Measurements from ENCODE around the gene PODXL.

Gene PODXL

GRCh38 chr7:131586259-131586658 lies 29.8 kb upstream of the PODXL start:
- TF ChIP-seq, protein P1, sequence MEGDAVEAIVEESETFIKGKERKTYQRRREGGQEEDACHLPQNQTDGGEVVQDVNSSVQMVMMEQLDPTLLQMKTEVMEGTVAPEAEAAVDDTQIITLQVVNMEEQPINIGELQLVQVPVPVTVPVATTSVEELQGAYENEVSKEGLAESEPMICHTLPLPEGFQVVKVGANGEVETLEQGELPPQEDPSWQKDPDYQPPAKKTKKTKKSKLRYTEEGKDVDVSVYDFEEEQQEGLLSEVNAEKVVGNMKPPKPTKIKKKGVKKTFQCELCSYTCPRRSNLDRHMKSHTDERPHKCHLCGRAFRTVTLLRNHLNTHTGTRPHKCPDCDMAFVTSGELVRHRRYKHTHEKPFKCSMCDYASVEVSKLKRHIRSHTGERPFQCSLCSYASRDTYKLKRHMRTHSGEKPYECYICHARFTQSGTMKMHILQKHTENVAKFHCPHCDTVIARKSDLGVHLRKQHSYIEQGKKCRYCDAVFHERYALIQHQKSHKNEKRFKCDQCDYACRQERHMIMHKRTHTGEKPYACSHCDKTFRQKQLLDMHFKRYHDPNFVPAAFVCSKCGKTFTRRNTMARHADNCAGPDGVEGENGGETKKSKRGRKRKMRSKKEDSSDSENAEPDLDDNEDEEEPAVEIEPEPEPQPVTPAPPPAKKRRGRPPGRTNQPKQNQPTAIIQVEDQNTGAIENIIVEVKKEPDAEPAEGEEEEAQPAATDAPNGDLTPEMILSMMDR (IDR thresholded peaks at IDR 0.05; ENCODE audit: low read depth, low read length): no peak
- in situ Hi-C loops (cut with HindIII; ENCODE audit: low sequenced_read_pairs): no loop called here
- no peak for DNase-seq (ENCODE audit: low read depth, low spot score)
- H3K4me3 ChIP-seq (ENCODE audit: low read depth, low read length): no peak overlapping the region

- no peak for DNase-seq (ENCODE audit: low read depth, low spot score)
- H3K4me3 ChIP-seq (ENCODE audit: low read depth, low read length): no peak overlapping the region
- in situ Hi-C loops (cut with HindIII; ENCODE audit: low sequenced_read_pairs): no loop called here
- TF ChIP-seq, protein P1 (IDR thresholded peaks at IDR 0.05; ENCODE audit: low read depth, low read length): no peak
These were observed 27.0 kb upstream of the PODXL start for GRCh38 chr7:131583430-131583829.

DNA sequence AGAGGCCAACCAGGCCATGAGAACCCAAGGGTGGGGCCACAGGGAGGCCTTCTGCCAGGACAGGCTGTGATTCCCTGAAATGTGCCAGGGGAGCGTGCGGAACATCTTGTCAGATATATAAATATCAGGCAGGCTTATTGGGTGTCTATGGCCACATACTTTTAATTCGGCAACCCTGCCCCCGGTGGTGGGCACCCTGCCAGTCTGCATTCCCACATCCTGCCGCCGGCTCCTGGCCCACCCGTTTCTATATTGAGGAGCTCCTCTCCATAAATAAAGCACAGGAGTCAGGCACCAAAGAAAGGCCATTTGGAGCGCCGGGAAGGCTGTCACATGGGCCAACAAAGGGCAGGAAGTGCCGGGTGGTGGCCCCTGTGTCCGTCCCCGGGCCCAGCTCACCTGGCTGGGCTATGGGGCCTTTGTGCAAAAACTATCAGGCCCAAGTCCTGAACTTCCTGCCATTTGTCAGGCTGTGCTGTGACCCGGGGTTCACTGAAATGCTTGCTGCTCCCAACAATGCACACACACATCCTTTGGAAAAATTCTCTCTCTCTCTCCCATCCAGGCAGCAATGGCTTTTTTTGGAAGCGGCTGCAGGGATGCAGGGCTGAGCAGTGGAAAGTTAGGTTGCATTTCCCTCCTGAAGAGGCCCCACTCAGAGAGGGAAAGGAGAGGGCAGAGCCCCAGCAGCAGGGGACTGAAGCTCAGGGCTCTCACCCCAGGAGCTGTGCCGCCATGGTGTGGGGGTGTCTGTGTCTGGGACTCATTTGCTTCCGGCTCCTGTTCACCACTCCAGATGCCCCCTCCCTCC lies 25.0 kb upstream of the PODXL start:
- TF ChIP-seq, protein P1 (IDR thresholded peaks at IDR 0.05; ENCODE audit: low read depth, low read length): no peak
- in situ Hi-C loops (cut with HindIII; ENCODE audit: low sequenced_read_pairs): no loop called here
- no peak overlapping the region for H3K4me3 ChIP-seq (ENCODE audit: low read depth, low read length)
- DNase-seq (ENCODE audit: low read depth, low spot score): no peak

DNA sequence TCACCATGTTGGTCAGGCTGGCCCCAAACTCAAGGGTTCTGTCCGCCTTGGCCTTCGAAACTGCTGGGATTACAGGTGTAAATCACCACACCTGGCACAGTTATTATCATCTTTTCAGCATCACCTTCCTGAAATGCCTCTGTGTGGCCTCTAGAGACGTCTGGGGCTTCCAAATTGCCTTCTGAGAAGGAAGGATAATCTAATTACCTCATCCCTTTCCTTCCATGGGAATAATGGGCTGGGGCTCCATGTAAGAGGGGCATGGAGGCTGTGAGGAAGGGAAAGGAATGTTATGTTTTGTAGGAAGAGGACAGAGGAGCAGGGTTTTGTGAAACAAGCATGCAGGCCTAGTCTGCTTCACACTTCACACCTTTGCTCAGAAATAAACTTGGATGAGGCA lies 22.2 kb upstream of the PODXL start:
- DNase-seq (ENCODE audit: low read depth, low spot score): no peak
- in situ Hi-C loops (cut with HindIII; ENCODE audit: low sequenced_read_pairs): no loop called here
- H3K4me3 ChIP-seq (ENCODE audit: low read depth, low read length): no peak overlapping the region
- TF ChIP-seq, protein P1 (IDR thresholded peaks at IDR 0.05; ENCODE audit: low read depth, low read length): no peak

DNA sequence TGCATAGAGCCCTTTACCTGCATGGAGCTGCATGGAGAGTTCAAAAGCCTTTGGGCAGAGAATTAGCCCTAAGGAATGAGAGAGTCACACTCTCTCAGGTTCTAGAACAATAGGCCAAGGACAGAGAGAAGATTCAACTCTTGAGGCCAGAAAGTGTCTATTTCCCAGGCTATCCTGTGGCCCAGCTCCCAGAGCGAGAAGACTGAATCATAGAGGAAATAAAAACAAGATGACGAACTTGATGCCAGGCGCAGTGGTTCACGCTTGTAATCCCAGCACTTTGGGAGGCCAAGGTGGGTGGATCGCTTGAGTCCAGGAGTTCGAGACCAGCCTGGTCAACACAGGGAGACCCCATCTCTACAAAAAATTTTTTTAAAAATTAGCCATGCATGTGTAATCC lies 18.3 kb upstream of the PODXL start:
- TF ChIP-seq, protein P1 (IDR thresholded peaks at IDR 0.05; ENCODE audit: low read depth, low read length): no peak
- H3K4me3 ChIP-seq (ENCODE audit: low read depth, low read length): no peak overlapping the region
- in situ Hi-C loops (cut with HindIII; ENCODE audit: low sequenced_read_pairs): no loop called here
- peak; percentile 57 for DNase-seq (ENCODE audit: low read depth, low spot score)

DNA sequence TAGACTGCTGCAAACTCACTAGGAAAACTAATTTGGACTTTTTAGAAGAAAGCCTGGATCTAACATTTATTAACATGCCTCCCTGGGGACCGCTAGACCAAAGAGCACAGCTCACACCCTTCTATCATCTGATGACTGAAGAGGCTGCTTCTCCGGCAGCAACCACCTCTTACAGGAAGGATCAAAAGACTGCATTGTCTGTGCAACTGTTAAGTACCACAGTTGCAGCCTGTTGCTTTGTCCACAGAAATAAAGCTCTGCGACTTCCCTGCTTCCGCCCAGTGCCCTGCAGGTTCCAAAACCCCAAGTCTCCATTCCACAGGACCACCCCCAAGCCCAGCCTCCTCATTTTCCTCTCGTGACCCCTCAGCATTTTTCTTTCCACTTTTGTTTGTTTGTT lies 14.0 kb upstream of the PODXL start:
- no peak for DNase-seq (ENCODE audit: low read depth, low spot score)
- TF ChIP-seq, protein P1 (IDR thresholded peaks at IDR 0.05; ENCODE audit: low read depth, low read length): no peak
- no peak overlapping the region for H3K4me3 ChIP-seq (ENCODE audit: low read depth, low read length)
- in situ Hi-C loops (cut with HindIII; ENCODE audit: low sequenced_read_pairs): no loop called here
